HepG2 (cell line): ENCODE data around the gene EBF4. TPM values are rescaled to one million over a fixed set of nuclear protein-coding genes. Genes with fewer than 3 reads are reported as not detected.
A peak's percentile ranks its signal among the peaks of the same experiment; 100 is the strongest.

Experiments used
- AHR ChIP-seq: IDR thresholded peaks from 2 replicates; pipeline ENCODE4 v1.6.1; 2018; ENCODE audit warnings: missing genetic modification reagents, missing compliant biosample characterization
- EZH2 ChIP-seq: conservative IDR thresholded peaks from 2 replicates; pipeline ENCODE4 v1.6.1; 2012; ENCODE audit warnings: mild to moderate bottlenecking, low read depth, low read length, moderate library complexity
- HMG20A ChIP-seq: IDR thresholded peaks from 2 replicates; pipeline ENCODE4 v1.6.1; 2016; ENCODE audit warnings: borderline replicate concordance
- PHF21A ChIP-seq: sonication (generic); formaldehyde crosslinking; IDR thresholded peaks from 2 replicates; pipeline ENCODE4 v1.5.0; 2020; ENCODE audit warnings: mild to moderate bottlenecking, missing genetic modification reagents
- RBM22 ChIP-seq: fragments of 200-400 bp; formaldehyde crosslinking; optimal IDR thresholded peaks from 2 replicates; pipeline ENCODE3; 2017; ENCODE audit warnings: mild to moderate bottlenecking, low read length, moderate library complexity
- SETDB1 ChIP-seq: sonication (generic); formaldehyde crosslinking; IDR thresholded peaks from 2 replicates; pipeline ENCODE4 v1.5.1; 2020; ENCODE audit warnings: missing genetic modification reagents, mild to moderate bottlenecking, borderline replicate concordance
- SIX1 ChIP-seq: sonication (generic); formaldehyde crosslinking; IDR thresholded peaks from 2 replicates; pipeline ENCODE4 v1.4.0; 2020; ENCODE audit warnings: missing genetic modification reagents, borderline replicate concordance
- SNAI1 ChIP-seq: sonication (generic); formaldehyde crosslinking; IDR thresholded peaks from 2 replicates; pipeline ENCODE4 v1.5.0; 2020; ENCODE audit warnings: mild to moderate bottlenecking, missing genetic modification reagents, borderline replicate concordance
- TEAD2 ChIP-seq: sonication (generic); formaldehyde crosslinking; IDR thresholded peaks from 2 replicates; pipeline ENCODE4 v1.9.0; 2021; ENCODE audit warnings: missing genetic modification reagents
- ZBTB7B ChIP-seq: sonication (generic); formaldehyde crosslinking; IDR thresholded peaks from 2 replicates; pipeline ENCODE4 v1.4.0; 2020; ENCODE audit warnings: missing genetic modification reagents
- ZNF451 ChIP-seq: sonication (generic); formaldehyde crosslinking; IDR thresholded peaks from 2 replicates; pipeline ENCODE4 v1.5.0; 2020; ENCODE audit warnings: mild to moderate bottlenecking, missing genetic modification reagents
- ZNF549 ChIP-seq: sonication (generic); formaldehyde crosslinking; IDR thresholded peaks from 2 replicates; pipeline ENCODE4 v1.5.0; 2020; ENCODE audit warnings: missing genetic modification reagents
- ZNF616 ChIP-seq: sonication (generic); formaldehyde crosslinking; IDR thresholded peaks from 2 replicates; pipeline ENCODE4 v1.5.0; 2020; ENCODE audit warnings: low read depth, mild to moderate bottlenecking, missing genetic modification reagents
- ZNF629 ChIP-seq: sonication (generic); formaldehyde crosslinking; conservative IDR thresholded peaks from 2 replicates; pipeline ENCODE4 v1.5.0; 2020; ENCODE audit warnings: missing genetic modification reagents
- ZNF709 ChIP-seq: sonication (generic); formaldehyde crosslinking; IDR thresholded peaks from 2 replicates; pipeline ENCODE4 v1.5.0; 2020; ENCODE audit warnings: mild to moderate bottlenecking, missing genetic modification reagents
- ZSCAN12 ChIP-seq: sonication (generic); formaldehyde crosslinking; IDR thresholded peaks from 2 replicates; pipeline ENCODE4 v1.9.0; 2021; ENCODE audit warnings: mild to moderate bottlenecking, missing genetic modification reagents
- ZSCAN20 ChIP-seq: sonication (generic); formaldehyde crosslinking; IDR thresholded peaks from 2 replicates; pipeline ENCODE4 v1.4.0; 2020; ENCODE audit warnings: missing genetic modification reagents, mild to moderate bottlenecking, borderline replicate concordance
- ZZZ3 ChIP-seq: sonication (generic); formaldehyde crosslinking; IDR thresholded peaks from 2 replicates; pipeline ENCODE4 v1.4.0; 2020; ENCODE audit warnings: missing genetic modification reagents, mild to moderate bottlenecking, borderline replicate concordance
- polyA plus RNA-seq, 8 experiments: library from polyadenylated mRNA; depleted of rRNA in 3 of 8; stranded (reverse) in 7 of 8; unstranded in 1 of 8; fragments of >200 nt; fragmentation: Illumina TruSeq in 4 of 8; extraction: Trizol in 4 of 8; gene quantifications; 2 replicates each; pipeline versions ENCODE4 v1.2.1 to v1.2.3, GENCODE V29; 2011 to 2016; ENCODE audit warnings: low read depth in 4 of 8, missing spikeins in 1 of 8, mixed read lengths in 1 of 8; ENCODE audit not compliant: insufficient read depth in 1 of 8
- total RNA-seq, 5 experiments: library from RNA; depleted of rRNA; stranded (reverse); fragments of >200 nt; fragmentation: Illumina TruSeq; extraction: Trizol; gene quantifications; 2 replicates each; pipeline ENCODE4 v1.2.3, GENCODE V29; 2016; ENCODE audit warnings: low read depth in 1 of 5
- TF ChIP-seq, protein P1 (sequence below): IDR thresholded peaks from 2 replicates; pipeline ENCODE4 v1.6.1; 2016; ENCODE audit warnings: mild to moderate bottlenecking, missing biosample characterization, missing genetic modification reagents
- TF ChIP-seq, protein P2 (sequence below): IDR thresholded peaks from 2 replicates; pipeline ENCODE4 v1.6.1; 2016; ENCODE audit warnings: missing compliant biosample characterization, missing genetic modification reagents, borderline replicate concordance
- TF ChIP-seq, protein P3 (sequence below): sonication (generic); formaldehyde crosslinking; IDR thresholded peaks from 2 replicates; pipeline ENCODE4 v1.8.1; 2023; ENCODE audit warnings: missing genetic modification reagents, mild to moderate bottlenecking, borderline replicate concordance
- TF ChIP-seq, protein P4 (sequence below): sonication (generic); formaldehyde crosslinking; IDR thresholded peaks from 2 replicates; pipeline ENCODE4 v1.8.1; 2023; ENCODE audit warnings: mild to moderate bottlenecking, missing genetic modification reagents
- TF ChIP-seq, protein P5 (sequence below): sonication (generic); formaldehyde crosslinking; IDR thresholded peaks from 2 replicates; pipeline ENCODE4 v1.4.0; 2020; ENCODE audit warnings: missing genetic modification reagents
- TF ChIP-seq, protein P6 (sequence below): sonication (generic); formaldehyde crosslinking; IDR thresholded peaks from 2 replicates; pipeline ENCODE4 v1.4.0; 2020; ENCODE audit warnings: missing genetic modification reagents, mild to moderate bottlenecking, borderline replicate concordance
- TF ChIP-seq, protein P7 (sequence below): sonication (generic); formaldehyde crosslinking; IDR thresholded peaks from 2 replicates; pipeline ENCODE4 v1.8.1; 2023; ENCODE audit warnings: mild to moderate bottlenecking, missing genetic modification reagents

The EBF4 gene
- total and polyA plus RNA-seq, 2 of the 13 experiments (the other 11 are each of a cell fraction or from before 2014, with no cell fraction given) = 0.84 to 2.2 TPM

DNA sequence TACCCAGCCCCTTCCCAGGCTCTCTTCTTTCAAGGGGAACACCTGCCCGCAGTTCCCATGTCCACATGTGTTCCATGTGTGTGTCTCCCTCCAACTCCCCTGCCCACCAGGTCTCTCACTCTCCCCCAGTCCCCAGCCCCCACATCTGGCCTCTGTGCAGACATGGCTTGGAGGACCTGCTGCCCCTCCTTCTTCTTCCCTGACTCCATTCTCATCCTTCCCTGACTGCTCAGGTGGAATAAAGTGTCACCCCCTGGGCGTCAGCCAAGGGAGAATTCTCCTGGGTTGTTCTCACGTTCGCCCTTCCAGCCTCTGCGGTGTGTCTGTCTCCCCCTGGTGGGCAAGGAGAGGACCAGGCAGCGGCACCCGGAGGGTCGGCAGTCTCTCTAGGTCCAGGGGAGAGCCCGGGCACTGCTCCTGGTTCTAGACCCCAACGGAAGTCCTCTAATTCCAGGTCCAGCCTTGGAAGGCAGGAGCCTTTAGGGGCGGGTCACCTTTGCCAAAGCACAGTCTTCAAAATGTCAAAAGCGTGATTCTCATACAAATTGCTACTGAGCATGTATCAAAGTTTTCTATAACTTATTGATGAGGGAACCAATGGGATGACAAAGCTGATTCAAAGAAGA is 50.5 kb downstream of the EBF4 start (continued):
- TF ChIP-seq HMG20A (CRISPR knock-in tag) (no peak), AHR (CRISPR knock-in tag) (no peak), ZNF709 (no peak), EZH2 (peak; percentile 86; the same call in 1 of the 2 replicates), ZNF616 (no peak), ZNF549 (CRISPR knock-in tag) (no peak), ZNF451 (CRISPR knock-in tag) (no peak), SETDB1 (CRISPR knock-in tag) (no peak), SIX1 (CRISPR knock-in tag) (no peak), TEAD2 (CRISPR knock-in tag) (no peak), PHF21A (CRISPR knock-in tag) (no peak), ZSCAN20 (CRISPR knock-in tag) (no peak), SNAI1 (no peak), ZSCAN12 (CRISPR knock-in tag) (no peak), ZZZ3 (CRISPR knock-in tag) (no peak), ZBTB7B (CRISPR knock-in tag) (peak; percentile 87), ZNF629 (CRISPR knock-in tag) (no peak), RBM22 (no peak)
- TF ChIP-seq, protein P1, sequence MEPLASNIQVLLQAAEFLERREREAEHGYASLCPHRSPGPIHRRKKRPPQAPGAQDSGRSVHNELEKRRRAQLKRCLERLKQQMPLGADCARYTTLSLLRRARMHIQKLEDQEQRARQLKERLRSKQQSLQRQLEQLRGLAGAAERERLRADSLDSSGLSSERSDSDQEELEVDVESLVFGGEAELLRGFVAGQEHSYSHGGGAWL (CRISPR knock-in tag) = no peak
- TF ChIP-seq, protein P2, sequence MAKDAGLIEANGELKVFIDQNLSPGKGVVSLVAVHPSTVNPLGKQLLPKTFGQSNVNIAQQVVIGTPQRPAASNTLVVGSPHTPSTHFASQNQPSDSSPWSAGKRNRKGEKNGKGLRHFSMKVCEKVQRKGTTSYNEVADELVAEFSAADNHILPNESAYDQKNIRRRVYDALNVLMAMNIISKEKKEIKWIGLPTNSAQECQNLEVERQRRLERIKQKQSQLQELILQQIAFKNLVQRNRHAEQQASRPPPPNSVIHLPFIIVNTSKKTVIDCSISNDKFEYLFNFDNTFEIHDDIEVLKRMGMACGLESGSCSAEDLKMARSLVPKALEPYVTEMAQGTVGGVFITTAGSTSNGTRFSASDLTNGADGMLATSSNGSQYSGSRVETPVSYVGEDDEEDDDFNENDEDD = no peak
- TF ChIP-seq, protein P3, sequence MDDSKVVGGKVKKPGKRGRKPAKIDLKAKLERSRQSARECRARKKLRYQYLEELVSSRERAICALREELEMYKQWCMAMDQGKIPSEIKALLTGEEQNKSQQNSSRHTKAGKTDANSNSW (CRISPR knock-in tag) = no peak
- TF ChIP-seq, protein P4, sequence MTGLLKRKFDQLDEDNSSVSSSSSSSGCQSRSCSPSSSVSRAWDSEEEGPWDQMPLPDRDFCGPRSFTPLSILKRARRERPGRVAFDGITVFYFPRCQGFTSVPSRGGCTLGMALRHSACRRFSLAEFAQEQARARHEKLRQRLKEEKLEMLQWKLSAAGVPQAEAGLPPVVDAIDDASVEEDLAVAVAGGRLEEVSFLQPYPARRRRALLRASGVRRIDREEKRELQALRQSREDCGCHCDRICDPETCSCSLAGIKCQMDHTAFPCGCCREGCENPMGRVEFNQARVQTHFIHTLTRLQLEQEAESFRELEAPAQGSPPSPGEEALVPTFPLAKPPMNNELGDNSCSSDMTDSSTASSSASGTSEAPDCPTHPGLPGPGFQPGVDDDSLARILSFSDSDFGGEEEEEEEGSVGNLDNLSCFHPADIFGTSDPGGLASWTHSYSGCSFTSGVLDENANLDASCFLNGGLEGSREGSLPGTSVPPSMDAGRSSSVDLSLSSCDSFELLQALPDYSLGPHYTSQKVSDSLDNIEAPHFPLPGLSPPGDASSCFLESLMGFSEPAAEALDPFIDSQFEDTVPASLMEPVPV (CRISPR knock-in tag) = no peak
- TF ChIP-seq, protein P5, sequence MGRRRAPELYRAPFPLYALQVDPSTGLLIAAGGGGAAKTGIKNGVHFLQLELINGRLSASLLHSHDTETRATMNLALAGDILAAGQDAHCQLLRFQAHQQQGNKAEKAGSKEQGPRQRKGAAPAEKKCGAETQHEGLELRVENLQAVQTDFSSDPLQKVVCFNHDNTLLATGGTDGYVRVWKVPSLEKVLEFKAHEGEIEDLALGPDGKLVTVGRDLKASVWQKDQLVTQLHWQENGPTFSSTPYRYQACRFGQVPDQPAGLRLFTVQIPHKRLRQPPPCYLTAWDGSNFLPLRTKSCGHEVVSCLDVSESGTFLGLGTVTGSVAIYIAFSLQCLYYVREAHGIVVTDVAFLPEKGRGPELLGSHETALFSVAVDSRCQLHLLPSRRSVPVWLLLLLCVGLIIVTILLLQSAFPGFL (CRISPR knock-in tag) = no peak
- TF ChIP-seq, protein P6, sequence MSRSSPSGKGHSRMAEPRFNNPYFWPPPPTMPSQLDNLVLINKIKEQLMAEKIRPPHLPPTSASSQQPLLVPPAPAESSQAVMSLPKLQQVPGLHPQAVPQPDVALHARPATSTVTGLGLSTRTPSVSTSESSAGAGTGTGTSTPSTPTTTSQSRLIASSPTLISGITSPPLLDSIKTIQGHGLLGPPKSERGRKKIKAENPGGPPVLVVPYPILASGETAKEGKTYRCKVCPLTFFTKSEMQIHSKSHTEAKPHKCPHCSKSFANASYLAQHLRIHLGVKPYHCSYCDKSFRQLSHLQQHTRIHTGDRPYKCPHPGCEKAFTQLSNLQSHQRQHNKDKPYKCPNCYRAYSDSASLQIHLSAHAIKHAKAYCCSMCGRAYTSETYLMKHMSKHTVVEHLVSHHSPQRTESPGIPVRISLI (CRISPR knock-in tag) = no peak
- TF ChIP-seq, protein P7, sequence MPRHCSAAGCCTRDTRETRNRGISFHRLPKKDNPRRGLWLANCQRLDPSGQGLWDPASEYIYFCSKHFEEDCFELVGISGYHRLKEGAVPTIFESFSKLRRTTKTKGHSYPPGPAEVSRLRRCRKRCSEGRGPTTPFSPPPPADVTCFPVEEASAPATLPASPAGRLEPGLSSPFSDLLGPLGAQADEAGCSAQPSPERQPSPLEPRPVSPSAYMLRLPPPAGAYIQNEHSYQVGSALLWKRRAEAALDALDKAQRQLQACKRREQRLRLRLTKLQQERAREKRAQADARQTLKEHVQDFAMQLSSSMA (CRISPR knock-in tag) = no peak
